ENCODE measurements around the gene NUDCD3. TPM values are rescaled to one million over a fixed set of nuclear protein-coding genes. Genes with fewer than 3 reads are reported as not detected.
A peak's percentile ranks its signal among the peaks of the same experiment; 100 is the strongest.

The NUDCD3 gene
- total RNA-seq, 1 donor = 54.3 TPM

DNA sequence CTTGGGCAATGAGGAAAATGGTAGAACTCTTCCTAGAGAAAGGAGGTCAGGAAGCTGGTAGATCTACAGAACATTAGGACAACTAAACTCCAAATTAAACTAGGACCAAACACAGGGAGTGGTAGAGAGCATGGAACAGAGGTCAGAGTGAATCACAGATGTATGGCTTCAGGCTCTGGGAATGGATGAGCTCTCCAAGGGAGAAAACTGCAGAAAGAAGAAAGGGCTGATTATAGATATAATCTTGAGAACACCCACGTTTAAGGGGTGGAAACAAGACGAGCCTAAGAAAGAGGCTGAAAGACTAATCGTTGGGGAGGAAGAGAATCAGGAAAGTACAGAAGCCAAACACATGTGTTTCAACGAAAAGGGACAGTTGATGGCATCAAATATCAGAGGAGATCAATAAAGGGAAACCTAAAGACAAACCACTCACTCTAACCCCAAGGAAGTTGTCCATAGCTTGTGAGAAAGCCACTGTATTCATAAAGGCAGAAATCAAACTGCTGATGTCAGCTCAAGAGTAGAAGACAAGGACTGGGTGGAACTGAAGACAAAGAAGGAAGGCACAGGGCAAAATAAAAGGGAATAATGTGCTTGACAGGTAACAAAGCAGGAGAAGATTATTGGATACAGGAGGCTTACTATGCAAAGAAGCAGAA lies 41.4 kb downstream of the NUDCD3 start:
- DNase-seq (ENCODE audit: insufficient read length, low spot score, missing footprints) = no peak

DNA sequence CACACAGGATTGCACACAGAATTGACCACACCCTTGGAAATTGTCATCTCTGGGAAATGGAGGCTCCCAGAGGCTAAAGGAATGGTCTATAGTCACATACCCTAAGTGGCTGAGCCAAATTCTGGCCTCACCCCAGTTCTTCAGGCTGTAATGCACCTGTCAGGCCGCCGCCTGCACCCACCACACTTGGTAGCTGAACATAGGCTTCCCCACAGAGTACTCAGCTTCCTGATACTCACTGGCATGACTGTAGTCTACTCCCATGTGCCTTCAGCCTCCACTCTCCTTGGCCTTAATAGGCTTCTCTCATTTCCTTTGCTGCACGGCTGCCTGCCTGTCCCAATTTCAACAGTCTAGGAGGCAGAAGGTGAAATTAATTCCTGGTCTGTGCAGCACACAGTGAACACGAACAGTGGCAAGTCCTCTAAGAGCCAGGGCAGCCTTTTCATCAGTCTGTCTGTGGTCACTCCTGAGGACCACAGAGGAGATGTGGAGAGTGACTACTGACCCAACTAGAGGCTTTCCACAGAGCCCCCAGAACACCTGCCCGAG lies 42.5 kb downstream of the NUDCD3 start:
- TF ChIP-seq, protein P1, sequence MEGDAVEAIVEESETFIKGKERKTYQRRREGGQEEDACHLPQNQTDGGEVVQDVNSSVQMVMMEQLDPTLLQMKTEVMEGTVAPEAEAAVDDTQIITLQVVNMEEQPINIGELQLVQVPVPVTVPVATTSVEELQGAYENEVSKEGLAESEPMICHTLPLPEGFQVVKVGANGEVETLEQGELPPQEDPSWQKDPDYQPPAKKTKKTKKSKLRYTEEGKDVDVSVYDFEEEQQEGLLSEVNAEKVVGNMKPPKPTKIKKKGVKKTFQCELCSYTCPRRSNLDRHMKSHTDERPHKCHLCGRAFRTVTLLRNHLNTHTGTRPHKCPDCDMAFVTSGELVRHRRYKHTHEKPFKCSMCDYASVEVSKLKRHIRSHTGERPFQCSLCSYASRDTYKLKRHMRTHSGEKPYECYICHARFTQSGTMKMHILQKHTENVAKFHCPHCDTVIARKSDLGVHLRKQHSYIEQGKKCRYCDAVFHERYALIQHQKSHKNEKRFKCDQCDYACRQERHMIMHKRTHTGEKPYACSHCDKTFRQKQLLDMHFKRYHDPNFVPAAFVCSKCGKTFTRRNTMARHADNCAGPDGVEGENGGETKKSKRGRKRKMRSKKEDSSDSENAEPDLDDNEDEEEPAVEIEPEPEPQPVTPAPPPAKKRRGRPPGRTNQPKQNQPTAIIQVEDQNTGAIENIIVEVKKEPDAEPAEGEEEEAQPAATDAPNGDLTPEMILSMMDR (IDR thresholded peaks at IDR 0.05; ENCODE audit: extremely low read depth, low read depth, low read length) = no peak
- Histone ChIP-seq H3K9me3 (ENCODE audit: low read depth, low read length) (no peaks in the 10 kb centered on the region), H3K27ac (ENCODE audit: low read depth, low read length) (no peak overlapping the region), H2AFZ (ENCODE audit: low read length) (no peak overlapping the region), H3K79me2 (ENCODE audit: insufficient read depth, low read length) (peaks cover 89% of the 10 kb centered on the region), H3K36me3 (ENCODE audit: insufficient read depth, low read length) (no peaks in the 10 kb centered on the region), H3K27me3 (ENCODE audit: insufficient read depth, low read length) (no peaks in the 10 kb centered on the region), H3K4me1 (ENCODE audit: insufficient read depth, low read length) (peaks cover 10% of the 10 kb centered on the region), H3K4me2 (ENCODE audit: insufficient read depth, low read length) (no peak overlapping the region), H3K4me3 (ENCODE audit: insufficient read depth, low read length) (no peak overlapping the region), H4K20me1 (ENCODE audit: insufficient read depth, low read length) (peaks cover 33% of the 10 kb centered on the region)
- DNase-seq (ENCODE audit: insufficient read length, low spot score, missing footprints) = no peak

More for the DNA sequence above, 41.4 kb downstream of the NUDCD3 start:
- Histone ChIP-seq H3K79me2 (ENCODE audit: insufficient read depth, low read length) (peaks cover 86% of the 10 kb centered on the region), H2AFZ (ENCODE audit: low read length) (no peak overlapping the region), H3K36me3 (ENCODE audit: insufficient read depth, low read length) (no peaks in the 10 kb centered on the region), H3K4me2 (ENCODE audit: insufficient read depth, low read length) (peak overlapping the region; percentile 18), H3K9me3 (ENCODE audit: low read depth, low read length) (no peaks in the 10 kb centered on the region), H4K20me1 (ENCODE audit: insufficient read depth, low read length) (peaks cover 29% of the 10 kb centered on the region), H3K4me1 (ENCODE audit: insufficient read depth, low read length) (peaks cover 10% of the 10 kb centered on the region), H3K27me3 (ENCODE audit: insufficient read depth, low read length) (no peaks in the 10 kb centered on the region), H3K27ac (ENCODE audit: low read depth, low read length) (peak overlapping the region; percentile 52), H3K4me3 (ENCODE audit: insufficient read depth, low read length) (no peak overlapping the region)
- TF ChIP-seq, protein P1 (IDR thresholded peaks at IDR 0.05; ENCODE audit: extremely low read depth, low read depth, low read length) = no peak

DNA sequence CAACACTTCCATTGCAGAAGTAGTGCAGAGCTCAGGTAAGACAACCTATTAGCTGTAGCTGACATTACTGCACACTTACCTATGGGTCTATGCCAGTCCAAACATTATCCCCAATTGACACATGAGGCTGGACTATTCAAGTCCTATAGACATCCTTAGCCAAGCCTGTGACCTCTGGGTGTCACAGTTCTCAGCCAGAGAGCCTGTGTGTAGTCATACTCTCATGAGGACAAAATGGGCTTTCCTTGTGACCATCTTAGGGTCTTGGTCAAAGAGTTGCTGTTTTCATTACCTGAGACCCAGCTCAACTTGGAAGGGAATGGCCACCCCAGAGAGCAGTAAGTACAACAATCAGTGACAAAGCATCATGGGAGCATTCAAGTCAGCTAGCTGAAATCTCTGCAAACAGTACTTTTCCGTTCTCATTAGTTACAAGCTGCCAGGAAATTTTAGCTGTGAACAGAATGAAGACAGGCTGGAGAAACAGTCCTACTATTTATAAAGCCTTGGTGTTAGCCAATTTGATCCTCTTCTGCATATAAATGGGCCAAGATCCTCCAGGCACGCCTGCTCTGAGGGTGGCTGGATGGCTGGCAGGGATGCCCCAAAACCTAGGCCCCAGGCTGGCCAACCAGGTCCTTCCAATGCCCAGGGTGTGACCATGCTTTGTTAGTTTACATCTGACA lies 44.3 kb downstream of the NUDCD3 start:
- Histone ChIP-seq H3K79me2 (ENCODE audit: insufficient read depth, low read length) (peaks cover 87% of the 10 kb centered on the region), H4K20me1 (ENCODE audit: insufficient read depth, low read length) (peaks cover 42% of the 10 kb centered on the region), H3K4me1 (ENCODE audit: insufficient read depth, low read length) (peaks cover 10% of the 10 kb centered on the region), H3K9me3 (ENCODE audit: low read depth, low read length) (no peaks in the 10 kb centered on the region), H3K4me2 (ENCODE audit: insufficient read depth, low read length) (no peak overlapping the region), H3K27me3 (ENCODE audit: insufficient read depth, low read length) (no peaks in the 10 kb centered on the region), H3K27ac (ENCODE audit: low read depth, low read length) (no peak overlapping the region), H2AFZ (ENCODE audit: low read length) (no peak overlapping the region), H3K36me3 (ENCODE audit: insufficient read depth, low read length) (no peaks in the 10 kb centered on the region), H3K4me3 (ENCODE audit: insufficient read depth, low read length) (no peak overlapping the region)
- TF ChIP-seq, protein P1 (IDR thresholded peaks at IDR 0.05; ENCODE audit: extremely low read depth, low read depth, low read length) = no peak
- DNase-seq (ENCODE audit: insufficient read length, low spot score, missing footprints) = no peak

GRCh38 chr7:44441079-44441478 lies 49.4 kb downstream of the NUDCD3 start:
- H3K79me2 ChIP-seq (ENCODE audit: insufficient read depth, low read length) = peaks cover 73% of the 10 kb centered on the region
- TF ChIP-seq, protein P1 (IDR thresholded peaks at IDR 0.05; ENCODE audit: extremely low read depth, low read depth, low read length) = no peak
- no peak overlapping the region for H3K4me3 ChIP-seq (ENCODE audit: insufficient read depth, low read length)
- no peak for DNase-seq (ENCODE audit: insufficient read length, low spot score, missing footprints)
- H2AFZ ChIP-seq (ENCODE audit: low read length) = no peak overlapping the region
- H3K4me2 ChIP-seq (ENCODE audit: insufficient read depth, low read length) = no peak overlapping the region
- no peaks in the 10 kb centered on the region for H3K4me1 ChIP-seq (ENCODE audit: insufficient read depth, low read length)
- H3K27ac ChIP-seq (ENCODE audit: low read depth, low read length) = no peak overlapping the region
- H3K36me3 ChIP-seq (ENCODE audit: insufficient read depth, low read length) = no peaks in the 10 kb centered on the region
- H4K20me1 ChIP-seq (ENCODE audit: insufficient read depth, low read length) = peaks cover 37% of the 10 kb centered on the region
- no peaks in the 10 kb centered on the region for H3K27me3 ChIP-seq (ENCODE audit: insufficient read depth, low read length)
- no peaks in the 10 kb centered on the region for H3K9me3 ChIP-seq (ENCODE audit: low read depth, low read length)
